IPS DF 19.7 (cell line): Measurements from ENCODE around the gene COL20A1.

Experiments
- DNase-seq: peaks from one replicate; pipeline ENCODE4 v3.0.0-alpha.2; 2013; ENCODE audit warnings: low read depth, low spot score

Gene COL20A1

GRCh38 chr20:63261060-63261794 lies 31.8 kb upstream of the COL20A1 start:
- no peak for DNase-seq

GRCh38 chr20:63261795-63262528 lies 31.0 kb upstream of the COL20A1 start:
- no peak for DNase-seq

- no peak for DNase-seq
Measured at GRCh38 chr20:63262836-63263235, 30.1 kb upstream of the COL20A1 start.

GRCh38 chr20:63264000-63264399 lies 29.0 kb upstream of the COL20A1 start:
- no peak for DNase-seq

GRCh38 chr20:63264519-63264918 lies 28.5 kb upstream of the COL20A1 start:
- no peak for DNase-seq

GRCh38 chr20:63265891-63266515 lies 27.0 kb upstream of the COL20A1 start:
- no peak for DNase-seq

GRCh38 chr20:63267691-63268090 lies 25.3 kb upstream of the COL20A1 start:
- DNase-seq = no peak

- DNase-seq = no peak
Measured at GRCh38 chr20:63268256-63268655, 24.7 kb upstream of the COL20A1 start.

- no peak for DNase-seq
Measured at GRCh38 chr20:63268671-63269439, 24.1 kb upstream of the COL20A1 start.

- DNase-seq = no peak
Measured at GRCh38 chr20:63269724-63270123, 23.3 kb upstream of the COL20A1 start.

- DNase-seq = no peak
Measured at GRCh38 chr20:63270606-63271325, 22.2 kb upstream of the COL20A1 start.

GRCh38 chr20:63272105-63273058 lies 20.6 kb upstream of the COL20A1 start, which contains the start of gene ARFGAP1:
ARFGAP1 (plus strand) TSS chr20:63272813; CDS start chr20:63275581, 2,768 bp downstream.
- peak; percentile 45 for DNase-seq

- no peak for DNase-seq
Measured at GRCh38 chr20:63273059-63273579, 19.9 kb upstream of the COL20A1 start.

- no peak for DNase-seq
Measured at GRCh38 chr20:63273635-63274380, 19.2 kb upstream of the COL20A1 start.

GRCh38 chr20:63274381-63275228 lies 18.4 kb upstream of the COL20A1 start:
- no peak for DNase-seq

GRCh38 chr20:63275825-63276224 lies 17.2 kb upstream of the COL20A1 start:
- DNase-seq = no peak

- DNase-seq = no peak
Measured at GRCh38 chr20:63276956-63277355, 16.0 kb upstream of the COL20A1 start.
